ENCODE measurements around the gene DHRS2.
A peak's percentile ranks its signal among the peaks of the same experiment; 100 is the strongest.
"Not testable (repeated sequence)": the region's sequence is repeated elsewhere in the genome, so short reads cannot be mapped to it uniquely, and the experiment has no call there.

DHRS2 gene

DNA sequence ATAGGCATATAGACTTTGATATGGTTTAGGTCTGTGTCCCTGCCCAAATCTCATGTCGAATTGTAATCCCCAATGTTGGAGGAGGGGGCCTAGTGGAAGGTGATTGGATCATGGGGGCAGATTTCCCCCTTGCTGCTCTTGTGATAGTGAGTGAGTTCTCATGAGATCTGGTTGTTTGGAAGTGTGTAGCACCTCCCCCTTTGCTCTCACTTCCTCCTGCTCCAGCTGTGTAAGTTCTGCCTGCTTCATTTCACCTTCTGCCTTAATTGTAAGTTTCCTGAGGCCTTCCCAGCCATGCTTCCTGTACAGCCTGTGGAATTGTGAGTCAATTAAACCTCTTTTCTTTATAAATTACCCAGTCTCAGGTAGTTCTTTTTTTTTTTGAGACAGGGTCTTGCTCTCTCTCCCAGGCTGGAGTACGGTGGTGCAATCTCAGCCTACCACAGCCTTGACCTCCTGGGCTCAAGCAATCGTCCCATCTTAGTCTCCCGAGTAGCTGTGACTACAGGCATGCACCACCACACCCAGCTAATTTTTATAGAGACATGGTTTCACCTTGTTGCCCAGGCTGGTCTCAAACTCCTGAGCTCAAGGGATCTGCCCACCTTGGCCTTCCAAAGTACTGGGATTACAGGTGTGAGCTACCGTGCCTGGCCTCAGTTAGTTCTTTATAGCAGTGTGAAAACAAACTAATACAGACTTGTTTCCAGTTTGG is 1.3 kb upstream of the DHRS2 start:
- not testable (repeated sequence) for DNase-seq

DNA sequence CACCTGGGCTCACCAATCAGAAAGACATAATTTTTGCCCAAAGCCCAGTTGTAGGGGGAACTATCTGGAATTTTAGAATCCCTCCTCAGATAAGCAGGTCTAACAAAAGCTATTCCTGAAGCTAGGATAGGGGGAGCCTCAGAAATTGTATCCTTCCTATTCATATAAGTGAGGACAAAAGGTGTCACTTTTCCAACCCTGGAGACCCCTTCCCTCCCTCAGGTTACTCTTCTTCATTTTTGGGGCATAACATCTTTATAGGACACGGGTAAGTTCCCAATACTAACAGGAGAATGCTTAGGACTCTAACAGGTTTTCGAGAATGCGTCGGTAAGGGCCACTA is 1.1 kb downstream of the DHRS2 start:
- DNase-seq, result not testable (repeated sequence)

DNA sequence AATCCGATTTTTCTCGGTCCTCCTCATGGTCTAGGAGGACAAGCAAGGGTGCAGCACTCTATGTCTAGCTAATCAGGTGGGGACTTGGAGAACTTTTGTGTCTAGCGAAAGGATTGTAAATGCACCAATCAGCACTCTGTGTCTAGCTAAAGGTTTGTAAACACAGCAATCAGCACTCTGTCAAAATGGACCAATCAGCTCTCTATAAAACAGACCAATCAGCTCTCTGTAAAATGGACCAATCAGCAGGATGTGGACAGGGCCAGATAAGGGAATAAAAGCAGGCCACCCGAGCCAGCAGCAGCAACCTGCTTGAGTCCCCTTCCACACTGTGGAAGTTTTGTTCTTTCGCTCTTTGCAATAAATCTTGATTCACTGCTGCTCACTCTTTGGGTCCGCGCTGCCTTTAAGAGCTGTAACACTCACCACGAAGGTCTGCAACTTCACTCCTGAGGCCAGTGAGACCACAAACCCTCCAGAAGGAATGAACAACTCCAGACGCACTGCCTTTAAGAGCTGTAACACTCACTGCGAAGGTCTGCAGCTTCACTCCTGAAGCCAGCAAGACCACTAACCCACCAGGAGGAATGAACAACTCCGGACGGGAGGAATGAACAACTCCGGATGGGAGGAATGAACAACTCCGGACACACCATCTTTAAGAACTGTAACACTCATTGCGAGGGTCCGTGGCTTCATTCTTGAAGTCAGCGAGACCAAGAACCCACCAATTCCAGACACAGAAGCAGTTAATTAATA is 1.7 kb downstream of the DHRS2 start:
- DNase-seq, result not testable (repeated sequence)

DNA sequence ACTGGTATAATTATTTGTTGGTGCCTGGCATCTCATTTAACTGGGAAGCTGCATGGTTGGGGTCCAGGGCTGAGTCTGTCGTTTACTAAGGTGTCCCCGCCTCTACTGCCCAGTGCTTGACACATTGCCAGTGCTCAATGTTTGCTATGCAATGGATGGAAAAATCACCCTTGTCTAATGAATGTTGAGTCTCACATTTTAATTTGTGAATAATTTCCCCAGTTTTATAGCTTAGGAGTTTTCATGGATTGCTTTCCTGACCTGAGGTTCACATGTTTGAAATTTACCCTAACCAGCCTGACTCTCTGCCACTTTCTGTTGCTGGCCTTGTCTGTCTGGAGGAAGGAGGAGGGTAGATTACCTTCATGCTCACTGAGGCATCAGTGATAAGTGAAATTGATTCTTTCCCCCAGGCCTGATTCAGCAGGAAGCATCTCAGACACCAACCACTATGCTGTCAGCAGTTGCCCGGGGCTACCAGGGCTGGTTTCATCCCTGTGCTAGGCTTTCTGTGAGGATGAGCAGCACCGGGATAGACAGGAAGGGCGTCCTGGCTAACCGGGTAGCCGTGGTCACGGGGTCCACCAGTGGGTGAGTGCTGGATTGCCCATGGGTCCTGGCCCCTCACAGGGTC is 2.4 kb downstream of the DHRS2 start:
- no peak for DNase-seq

DNA sequence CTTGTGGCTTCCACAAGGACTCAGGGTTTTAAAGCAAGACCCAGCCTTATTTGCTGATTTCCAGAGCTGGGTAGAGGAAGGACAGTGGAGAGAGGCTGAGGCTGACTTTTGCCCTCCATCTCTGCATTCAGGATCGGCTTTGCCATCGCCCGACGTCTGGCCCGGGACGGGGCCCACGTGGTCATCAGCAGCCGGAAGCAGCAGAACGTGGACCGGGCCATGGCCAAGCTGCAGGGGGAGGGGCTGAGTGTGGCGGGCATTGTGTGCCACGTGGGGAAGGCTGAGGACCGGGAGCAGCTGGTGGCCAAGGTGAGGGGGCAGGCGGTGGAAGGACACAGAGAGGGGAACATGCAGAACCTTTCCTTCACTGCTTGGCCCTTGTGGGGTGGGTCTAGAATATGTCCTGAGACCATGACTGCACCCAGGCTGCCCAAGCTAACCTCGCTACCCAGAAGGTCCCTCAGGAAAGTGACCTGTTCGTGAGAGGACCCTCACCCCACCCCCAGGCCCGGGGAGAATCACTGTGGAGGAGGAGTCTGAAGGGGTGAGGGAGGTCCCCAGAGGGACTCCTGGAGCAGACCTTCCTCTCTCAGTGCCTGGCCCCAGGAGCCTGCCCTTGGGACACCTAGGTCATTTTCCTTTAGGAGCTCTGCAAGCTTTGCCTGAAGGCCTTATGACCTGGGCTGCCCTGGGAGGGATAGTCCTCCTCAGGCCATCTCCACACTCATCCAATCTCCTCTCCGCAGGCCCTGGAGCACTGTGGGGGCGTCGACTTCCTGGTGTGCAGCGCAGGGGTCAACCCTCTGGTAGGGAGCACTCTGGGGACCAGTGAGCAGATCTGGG is 3.1 kb downstream of the DHRS2 start:
- no peak for DNase-seq

DNA sequence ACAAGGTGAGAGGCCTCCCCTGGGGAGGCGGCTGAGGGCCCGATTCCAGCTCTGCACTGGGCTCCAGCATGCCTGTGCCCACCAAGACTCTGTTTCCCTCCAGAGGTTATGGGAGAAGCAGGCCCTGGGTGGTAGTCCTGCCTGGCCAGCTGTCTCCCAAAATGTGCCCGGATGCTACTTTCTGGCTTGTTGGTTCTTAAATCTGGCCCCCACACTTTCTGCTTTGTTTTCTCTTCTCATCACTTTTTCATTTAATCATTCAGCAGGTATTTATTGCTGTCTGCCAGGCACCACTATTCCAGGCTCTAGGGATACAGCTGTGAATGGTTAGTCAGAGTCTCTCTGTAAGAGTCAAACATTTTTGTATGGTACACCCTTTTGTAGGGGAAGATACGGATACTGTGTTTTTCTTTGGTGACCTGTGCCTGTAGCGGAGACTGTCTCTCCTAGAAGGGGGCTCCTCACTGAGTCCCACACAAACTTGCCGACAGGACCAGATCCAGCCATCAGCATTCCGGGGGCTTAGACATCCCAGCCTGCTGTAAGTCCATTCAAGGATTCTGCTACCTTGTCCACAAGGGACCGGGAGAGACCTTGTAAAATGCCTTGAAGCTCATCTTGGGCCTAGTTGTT is 3.8 kb downstream of the DHRS2 start:
- DNase-seq, result peak; percentile 40

DNA sequence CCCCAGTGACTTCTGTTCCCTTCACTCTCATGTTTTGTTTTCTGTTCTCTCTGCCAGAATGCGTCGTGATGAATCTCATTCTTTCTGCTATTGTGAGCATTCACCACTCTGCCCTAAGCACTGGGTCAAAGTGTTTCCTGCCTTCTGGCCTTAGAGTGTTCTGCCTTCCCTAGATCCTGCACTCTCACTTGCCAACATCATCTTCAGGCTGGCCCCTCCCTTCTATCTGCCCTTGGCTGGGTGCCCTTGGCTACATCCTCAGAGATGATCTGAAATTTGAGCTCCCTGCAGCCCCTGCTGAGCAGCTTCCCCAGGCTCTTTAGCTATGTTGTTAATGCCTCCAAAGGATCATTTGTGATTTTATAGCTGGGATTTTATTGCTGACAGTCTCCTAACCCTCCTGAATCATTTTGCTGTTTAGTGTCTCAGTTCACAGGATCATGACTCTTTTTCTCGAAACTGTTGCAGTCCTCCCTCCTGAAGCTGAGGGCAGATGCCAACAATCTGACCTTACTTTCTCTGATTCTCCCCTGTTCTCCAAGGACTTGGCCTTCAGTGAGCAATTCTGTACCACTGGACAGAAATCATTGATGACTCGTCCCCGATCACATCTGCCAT is 4.5 kb downstream of the DHRS2 start:
- peak; percentile 82 for DNase-seq

DNA sequence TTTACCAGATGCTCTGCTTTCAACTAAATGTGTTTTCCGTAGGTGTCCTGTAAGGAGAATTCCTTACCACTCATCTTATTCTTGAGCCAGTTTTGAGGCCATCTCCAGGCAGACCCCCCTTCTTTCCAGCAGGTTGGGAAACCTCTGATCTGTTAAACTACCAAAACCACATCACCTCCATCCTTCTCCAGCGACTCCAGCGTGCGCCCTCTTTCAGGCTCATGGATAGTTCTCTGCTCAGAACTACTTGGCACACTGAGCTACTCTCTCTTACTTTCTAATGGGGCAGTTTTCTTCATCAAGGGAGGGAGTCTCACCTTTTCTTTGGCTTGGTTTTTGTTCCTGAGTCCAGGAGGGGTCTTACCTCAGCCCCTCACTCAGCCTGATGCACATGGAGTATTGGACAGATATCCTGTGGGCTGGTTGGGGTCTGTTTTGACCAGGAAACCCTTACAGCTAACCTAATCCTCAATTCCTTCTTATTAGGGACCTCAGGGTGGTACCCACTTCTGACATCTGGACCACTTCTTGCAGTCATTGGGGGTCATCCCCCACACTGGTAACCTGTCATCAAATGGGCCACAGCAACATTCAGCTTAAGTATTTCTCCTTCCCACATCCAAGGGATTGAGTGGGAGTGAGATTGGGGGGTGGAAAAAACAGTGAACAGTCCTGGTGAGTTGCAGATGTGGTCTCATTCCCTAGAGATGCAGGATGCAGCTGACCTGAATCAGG is 5.2 kb downstream of the DHRS2 start:
- no peak for DNase-seq

DNA sequence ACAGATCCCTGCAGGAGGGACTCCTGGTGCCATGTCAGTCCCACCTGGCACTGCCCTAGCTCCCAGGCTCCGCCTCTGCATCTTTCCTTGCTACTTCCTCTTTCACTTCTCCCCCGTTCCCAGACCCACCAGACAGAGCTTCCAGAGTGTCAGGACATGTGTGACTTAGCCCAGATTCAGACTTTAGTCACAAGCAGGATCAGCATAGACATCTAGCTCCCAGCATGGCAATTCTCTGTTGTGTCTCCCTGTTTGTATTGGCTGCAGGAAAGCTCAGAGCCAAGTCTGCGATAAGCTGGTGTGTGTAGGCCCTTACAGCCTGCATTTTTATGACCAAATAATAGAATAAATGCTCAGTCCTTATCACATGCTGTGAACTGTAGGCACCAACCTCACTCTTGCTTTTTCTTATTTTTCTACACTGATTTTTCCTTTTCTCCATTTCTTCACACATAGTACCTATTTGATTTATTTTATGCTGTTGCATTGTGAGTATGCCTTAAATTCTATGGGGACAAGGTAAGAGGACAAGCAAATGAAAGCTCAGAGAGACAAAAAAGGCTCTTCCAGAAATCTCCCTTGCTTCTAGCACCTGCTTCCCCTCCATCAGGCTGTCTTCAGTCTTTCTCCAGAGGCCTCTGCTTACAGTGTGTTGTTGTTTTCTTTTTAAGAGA is 5.9 kb downstream of the DHRS2 start:
- DNase-seq, result no peak

DNA sequence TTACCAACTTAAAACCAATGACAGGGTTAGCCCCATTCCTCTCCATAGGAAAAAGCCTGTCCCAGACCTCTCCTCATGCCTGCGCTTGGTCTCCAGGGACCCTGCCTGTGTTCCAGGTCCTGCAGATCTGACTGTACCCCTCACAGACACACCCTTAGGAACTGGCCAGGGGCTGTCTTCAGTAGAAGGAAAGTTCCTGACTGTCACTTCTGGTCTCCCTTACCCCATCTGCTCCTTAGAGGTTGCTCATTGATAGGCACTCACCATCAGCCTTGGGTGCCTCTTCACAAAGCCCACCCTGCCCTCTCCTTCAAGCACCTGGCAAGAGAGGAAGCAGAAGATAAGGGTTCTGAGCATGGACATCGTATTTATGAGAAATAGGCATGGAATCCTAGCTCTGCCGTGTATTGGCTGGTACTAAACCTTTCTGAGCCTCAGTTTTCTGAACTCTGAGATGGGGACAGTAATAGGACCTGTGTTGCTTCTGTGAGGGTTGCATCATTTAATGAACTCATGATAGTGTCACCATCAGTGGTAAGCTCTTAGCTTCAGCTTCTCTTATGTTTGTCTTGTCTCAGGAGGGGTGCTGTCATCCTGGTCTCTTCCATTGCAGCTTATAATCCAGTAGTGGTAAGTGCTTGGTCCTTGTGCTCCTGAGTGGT is 7.5 kb downstream of the DHRS2 start:
- no peak for DNase-seq

DNA sequence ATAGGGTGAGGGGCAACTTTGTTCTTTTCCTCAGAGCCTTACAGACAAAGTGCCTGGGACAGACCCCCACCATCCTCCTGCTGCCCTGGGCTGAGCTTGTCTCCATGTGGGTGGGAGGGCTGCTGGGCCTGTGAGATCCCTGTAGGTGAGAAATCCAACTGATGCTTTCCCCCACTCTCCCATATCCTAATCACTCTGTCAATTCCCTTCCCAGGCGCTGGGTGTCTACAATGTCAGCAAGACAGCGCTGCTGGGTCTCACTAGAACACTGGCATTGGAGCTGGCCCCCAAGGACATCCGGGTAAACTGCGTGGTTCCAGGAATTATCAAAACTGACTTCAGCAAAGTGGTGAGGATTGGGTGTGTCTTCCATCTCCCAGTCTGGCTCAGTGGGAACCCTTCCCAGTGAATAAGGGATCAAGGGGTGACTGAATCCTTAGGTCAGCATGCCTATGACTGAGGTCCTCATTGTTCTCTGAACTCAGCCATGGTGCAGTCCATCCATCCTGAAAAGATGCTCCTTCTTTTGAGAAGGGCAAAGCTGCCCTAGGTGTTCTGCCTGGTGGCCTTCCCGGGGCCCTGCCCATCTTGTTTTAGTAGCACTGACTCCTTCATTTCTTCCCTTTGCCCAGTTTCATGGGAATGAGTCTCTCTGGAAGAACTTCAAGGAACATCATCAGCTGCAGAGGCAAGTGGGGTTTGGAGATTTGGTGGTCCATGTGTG is 8.2 kb downstream of the DHRS2 start:
- no peak for DNase-seq

DNA sequence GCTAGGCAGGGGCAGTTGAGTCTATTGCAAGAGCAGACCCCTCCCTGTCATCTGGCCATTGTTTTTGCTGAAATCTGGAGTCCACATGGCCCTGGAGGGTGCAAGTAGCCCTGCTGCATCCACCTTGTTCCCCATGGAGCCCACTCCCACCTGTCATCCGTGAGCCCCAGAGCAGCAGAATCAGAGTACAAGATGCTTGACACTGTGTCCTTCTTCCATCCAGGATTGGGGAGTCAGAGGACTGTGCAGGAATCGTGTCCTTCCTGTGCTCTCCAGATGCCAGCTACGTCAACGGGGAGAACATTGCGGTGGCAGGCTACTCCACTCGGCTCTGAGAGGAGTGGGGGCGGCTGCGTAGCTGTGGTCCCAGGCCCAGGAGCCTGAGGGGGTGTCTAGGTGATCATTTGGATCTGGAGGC is 8.8 kb downstream of the DHRS2 start:
- DNase-seq, result no peak

DNA sequence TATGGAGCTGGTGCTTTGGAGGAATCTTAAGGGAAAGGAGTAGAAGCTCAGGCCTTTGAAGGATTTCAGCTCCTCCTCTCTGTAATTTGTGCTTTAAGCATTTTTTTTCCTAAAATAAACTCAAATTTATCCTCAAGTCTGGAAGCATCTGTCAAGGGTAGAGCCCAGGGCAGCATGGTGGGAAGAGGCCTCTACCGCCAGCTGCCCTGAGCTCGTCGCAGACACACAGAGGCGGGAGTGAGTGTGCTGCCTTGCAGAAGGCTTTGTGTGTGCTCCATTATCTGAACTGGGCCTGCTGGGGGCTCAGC is 9.3 kb downstream of the DHRS2 start:
- DNase-seq, result no peak

DNA sequence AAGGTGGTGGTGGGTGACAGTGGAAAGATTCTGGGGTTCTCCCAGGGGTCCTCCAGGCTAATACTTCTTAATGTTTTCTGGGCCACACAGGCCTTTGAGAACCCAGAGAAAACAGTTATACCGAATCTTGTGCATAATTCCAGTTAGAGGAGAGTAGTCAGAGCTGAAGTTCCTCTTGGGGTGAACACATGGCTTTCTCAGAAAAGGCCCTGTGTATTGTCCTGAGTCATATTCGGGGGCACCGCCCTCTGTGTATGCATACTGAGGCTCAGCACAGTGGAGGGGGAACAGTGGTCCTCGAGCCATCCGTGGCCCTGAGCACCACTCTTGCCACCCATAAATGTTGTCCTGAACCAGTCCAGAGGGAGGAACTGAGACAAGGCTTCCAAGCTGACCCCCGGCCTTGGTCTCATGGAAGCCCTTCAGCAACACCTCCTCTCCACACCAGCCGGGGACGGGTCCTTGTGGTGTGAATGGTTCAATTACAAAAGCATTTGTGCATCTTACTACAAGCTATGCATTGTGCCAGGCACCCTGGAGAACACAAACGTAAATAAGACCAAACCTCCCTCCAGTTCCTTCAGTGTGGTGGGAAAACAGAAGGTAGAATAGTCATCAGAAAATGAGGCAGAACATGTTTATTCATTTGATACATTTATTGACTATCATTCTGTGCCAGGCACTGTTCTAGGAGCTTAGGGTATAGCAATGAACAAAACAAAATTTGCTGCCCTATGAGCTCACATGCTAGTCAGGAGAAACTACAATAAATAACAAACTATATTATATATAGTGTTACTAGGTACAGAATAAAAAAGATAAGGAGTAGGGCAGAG is 9.9 kb downstream of the DHRS2 start:
- DNase-seq, result no peak

DNA sequence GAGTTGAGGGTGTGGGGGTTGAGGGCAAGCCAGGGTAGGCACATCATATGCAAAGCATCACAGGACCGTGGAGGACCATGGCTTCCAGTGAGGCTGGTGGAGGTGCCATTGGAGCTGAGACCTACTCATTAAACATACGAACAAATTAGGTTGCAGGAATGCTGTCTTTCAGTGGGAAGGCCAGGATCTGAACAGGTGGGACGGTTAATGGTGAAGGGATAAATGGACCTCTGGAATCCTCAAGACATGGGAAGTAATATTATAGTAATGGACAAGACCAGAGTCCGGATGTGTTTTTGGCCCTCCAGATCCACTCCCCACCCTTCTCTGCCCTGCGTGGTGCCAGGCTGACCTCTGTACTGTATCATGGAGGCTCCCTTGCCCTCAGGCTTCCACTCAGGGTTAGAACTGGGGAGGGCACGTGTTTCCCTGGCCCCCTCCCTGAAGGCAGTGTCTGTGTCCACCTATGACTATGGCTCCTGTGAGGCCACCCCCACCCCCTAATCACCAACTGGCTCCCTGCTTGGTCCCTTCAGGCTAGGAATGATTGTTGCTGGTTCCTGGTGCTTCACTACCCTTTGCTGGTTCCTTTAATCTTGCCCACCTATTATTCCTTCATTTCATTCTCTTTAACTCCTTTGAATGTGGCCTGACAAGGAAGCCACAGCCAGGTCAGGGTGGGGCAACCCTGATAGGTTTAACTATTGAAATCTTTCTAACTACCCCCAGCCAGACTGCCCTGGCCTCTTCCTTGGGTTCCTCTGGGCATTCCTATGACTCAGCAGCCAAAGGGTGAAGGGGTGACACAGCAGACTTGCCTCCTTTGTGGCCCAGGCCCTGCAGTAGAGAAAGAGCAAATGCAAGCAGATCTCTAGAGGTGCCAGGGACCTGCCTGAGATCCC is 10.7 kb downstream of the DHRS2 start:
- no peak for DNase-seq

DNA sequence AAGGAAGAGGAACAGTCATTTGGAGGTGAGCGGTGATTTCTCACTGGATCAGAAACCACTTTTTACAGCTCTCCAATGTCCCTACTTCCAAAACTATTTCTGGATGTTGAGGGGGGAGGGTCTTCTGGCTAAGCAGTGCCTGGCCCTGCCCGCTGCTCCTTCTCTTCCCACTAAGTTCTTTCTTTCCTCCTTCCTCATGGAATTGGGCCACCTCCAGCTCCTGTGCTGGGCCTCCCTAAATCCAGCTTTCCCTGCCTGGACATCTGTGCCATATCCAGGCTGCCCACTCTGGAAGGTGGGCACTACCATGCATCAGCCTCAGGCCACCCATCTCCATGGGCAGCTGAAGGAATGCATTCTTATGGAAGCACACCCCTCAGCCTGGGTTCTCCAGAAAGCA is 11.5 kb downstream of the DHRS2 start:
- no peak for DNase-seq

DNA sequence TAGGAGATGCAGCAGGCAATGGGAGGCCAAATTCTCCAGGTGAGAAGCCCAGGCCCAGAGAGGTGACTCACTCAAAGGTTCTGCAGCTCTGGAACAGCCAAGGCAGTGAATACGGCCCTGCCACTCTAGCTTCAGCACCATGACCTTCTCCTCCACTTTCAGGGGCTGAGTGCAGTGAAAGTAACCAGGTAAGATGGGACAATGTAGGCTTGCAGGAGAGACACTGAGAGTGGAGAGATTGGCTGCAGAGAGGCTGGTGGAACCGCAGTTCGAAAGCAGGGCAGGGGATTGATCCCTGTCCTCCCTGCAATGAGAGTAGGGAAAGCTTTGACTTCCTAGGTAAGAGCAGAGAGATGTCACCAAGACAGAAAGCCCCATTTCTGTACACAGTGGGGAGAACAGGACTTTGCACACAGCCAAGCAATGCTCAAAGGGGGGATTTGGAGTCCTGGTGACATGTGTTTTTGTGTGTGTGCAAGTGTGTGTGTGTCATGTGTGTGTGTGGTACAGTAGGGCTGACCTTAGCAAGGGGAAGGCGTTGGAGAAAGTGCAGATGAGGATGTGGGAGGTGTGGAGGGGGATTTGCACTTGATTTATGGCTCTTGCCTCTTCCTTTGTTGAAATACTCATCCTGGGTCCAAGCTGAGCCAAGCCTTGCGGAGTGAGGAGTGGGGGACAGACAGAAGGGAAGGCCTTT is 12.7 kb downstream of the DHRS2 start:
- no peak for DNase-seq

Data from fibroblast of upper back skin (primary cell).